ENCODE results near the gene ZNHIT3. TPM values are rescaled to one million over a fixed set of nuclear protein-coding genes. Genes with fewer than 3 reads are reported as not detected.

The ZNHIT3 gene
- total and polyA plus RNA-seq, 4 donors = 8.1 to 24.2 (median 19.1) TPM

DNA sequence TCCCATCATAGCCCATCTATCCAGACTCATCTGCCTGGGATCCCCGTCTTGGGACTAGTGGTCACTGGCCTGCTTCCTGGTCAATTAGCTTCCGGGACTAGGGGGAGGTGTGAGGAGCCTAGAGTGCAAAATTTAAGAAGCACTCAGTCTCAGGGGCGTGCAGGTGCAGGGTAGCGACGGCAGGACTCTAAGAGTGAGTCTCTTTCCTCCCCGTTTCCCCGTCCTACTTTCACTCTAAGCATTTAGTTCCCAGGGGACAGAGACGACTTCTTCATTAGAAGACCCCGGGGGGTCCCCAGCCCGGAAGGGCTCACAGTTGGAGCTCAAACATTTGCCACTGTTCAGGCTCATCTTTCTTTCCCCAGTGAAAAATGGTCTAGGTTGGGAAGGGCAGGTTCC, 677 bp upstream of the ZNHIT3 start:
- H3K4me3 ChIP-seq (ENCODE audit: low read depth in 1 of 3, low read length in 3 of 3) = peak overlapping the region; percentile 73 to 88 (median 84)
- H3K9me3 ChIP-seq (ENCODE audit: control insufficient read depth in 4 of 4, low read length in 3 of 4) = no peaks in the 10 kb centered on the region
- TF ChIP-seq FOXA1 (IDR thresholded peaks at IDR 0.05) = no peak
- no peak for TF ChIP-seq RXRA (IDR thresholded peaks at IDR 0.05)
- TF ChIP-seq, protein P1, sequence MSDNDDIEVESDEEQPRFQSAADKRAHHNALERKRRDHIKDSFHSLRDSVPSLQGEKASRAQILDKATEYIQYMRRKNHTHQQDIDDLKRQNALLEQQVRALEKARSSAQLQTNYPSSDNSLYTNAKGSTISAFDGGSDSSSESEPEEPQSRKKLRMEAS (IDR thresholded peaks at IDR 0.05) = no peak
- TF ChIP-seq, protein P2, sequence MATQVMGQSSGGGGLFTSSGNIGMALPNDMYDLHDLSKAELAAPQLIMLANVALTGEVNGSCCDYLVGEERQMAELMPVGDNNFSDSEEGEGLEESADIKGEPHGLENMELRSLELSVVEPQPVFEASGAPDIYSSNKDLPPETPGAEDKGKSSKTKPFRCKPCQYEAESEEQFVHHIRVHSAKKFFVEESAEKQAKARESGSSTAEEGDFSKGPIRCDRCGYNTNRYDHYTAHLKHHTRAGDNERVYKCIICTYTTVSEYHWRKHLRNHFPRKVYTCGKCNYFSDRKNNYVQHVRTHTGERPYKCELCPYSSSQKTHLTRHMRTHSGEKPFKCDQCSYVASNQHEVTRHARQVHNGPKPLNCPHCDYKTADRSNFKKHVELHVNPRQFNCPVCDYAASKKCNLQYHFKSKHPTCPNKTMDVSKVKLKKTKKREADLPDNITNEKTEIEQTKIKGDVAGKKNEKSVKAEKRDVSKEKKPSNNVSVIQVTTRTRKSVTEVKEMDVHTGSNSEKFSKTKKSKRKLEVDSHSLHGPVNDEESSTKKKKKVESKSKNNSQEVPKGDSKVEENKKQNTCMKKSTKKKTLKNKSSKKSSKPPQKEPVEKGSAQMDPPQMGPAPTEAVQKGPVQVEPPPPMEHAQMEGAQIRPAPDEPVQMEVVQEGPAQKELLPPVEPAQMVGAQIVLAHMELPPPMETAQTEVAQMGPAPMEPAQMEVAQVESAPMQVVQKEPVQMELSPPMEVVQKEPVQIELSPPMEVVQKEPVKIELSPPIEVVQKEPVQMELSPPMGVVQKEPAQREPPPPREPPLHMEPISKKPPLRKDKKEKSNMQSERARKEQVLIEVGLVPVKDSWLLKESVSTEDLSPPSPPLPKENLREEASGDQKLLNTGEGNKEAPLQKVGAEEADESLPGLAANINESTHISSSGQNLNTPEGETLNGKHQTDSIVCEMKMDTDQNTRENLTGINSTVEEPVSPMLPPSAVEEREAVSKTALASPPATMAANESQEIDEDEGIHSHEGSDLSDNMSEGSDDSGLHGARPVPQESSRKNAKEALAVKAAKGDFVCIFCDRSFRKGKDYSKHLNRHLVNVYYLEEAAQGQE (IDR thresholded peaks at IDR 0.05) = no peak
- TF ChIP-seq, protein P3, sequence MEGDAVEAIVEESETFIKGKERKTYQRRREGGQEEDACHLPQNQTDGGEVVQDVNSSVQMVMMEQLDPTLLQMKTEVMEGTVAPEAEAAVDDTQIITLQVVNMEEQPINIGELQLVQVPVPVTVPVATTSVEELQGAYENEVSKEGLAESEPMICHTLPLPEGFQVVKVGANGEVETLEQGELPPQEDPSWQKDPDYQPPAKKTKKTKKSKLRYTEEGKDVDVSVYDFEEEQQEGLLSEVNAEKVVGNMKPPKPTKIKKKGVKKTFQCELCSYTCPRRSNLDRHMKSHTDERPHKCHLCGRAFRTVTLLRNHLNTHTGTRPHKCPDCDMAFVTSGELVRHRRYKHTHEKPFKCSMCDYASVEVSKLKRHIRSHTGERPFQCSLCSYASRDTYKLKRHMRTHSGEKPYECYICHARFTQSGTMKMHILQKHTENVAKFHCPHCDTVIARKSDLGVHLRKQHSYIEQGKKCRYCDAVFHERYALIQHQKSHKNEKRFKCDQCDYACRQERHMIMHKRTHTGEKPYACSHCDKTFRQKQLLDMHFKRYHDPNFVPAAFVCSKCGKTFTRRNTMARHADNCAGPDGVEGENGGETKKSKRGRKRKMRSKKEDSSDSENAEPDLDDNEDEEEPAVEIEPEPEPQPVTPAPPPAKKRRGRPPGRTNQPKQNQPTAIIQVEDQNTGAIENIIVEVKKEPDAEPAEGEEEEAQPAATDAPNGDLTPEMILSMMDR (IDR thresholded peaks at IDR 0.05; ENCODE audit: low read depth, low read length, missing input control) = no peak
- TF ChIP-seq ATF3 (IDR thresholded peaks at IDR 0.05) = no peak
- no peak for TF ChIP-seq EGR1 (IDR thresholded peaks at IDR 0.05; ENCODE audit: low read depth in 2 of 2)
- no peak for TF ChIP-seq TAF1 (conservative IDR thresholded peaks at IDR 0.05)
- no peak for TF ChIP-seq HNF4A (conservative IDR thresholded peaks at IDR 0.05)
- TF ChIP-seq FOXA2 (IDR thresholded peaks at IDR 0.05) = no peak
- TF ChIP-seq, protein P4, sequence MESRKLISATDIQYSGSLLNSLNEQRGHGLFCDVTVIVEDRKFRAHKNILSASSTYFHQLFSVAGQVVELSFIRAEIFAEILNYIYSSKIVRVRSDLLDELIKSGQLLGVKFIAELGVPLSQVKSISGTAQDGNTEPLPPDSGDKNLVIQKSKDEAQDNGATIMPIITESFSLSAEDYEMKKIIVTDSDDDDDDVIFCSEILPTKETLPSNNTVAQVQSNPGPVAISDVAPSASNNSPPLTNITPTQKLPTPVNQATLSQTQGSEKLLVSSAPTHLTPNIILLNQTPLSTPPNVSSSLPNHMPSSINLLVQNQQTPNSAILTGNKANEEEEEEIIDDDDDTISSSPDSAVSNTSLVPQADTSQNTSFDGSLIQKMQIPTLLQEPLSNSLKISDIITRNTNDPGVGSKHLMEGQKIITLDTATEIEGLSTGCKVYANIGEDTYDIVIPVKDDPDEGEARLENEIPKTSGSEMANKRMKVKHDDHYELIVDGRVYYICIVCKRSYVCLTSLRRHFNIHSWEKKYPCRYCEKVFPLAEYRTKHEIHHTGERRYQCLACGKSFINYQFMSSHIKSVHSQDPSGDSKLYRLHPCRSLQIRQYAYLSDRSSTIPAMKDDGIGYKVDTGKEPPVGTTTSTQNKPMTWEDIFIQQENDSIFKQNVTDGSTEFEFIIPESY (IDR thresholded peaks at IDR 0.05) = no peak
- TF ChIP-seq JUND (IDR thresholded peaks at IDR 0.05) = no peak
- TF ChIP-seq GABPA (IDR thresholded peaks at IDR 0.05 in 1 of 2, conservative IDR thresholded peaks at IDR 0.05 in 1 of 2) = no peak
- TF ChIP-seq SP1 (IDR thresholded peaks at IDR 0.05) = no peak
- TF ChIP-seq RAD21 (IDR thresholded peaks at IDR 0.05) = no peak
- no peak for TF ChIP-seq NR2F2 (IDR thresholded peaks at IDR 0.05)
- no peaks in the 10 kb centered on the region for H3K27me3 ChIP-seq (ENCODE audit: control insufficient read depth in 4 of 4, insufficient read depth in 4 of 4, low read length in 3 of 4)
- H3K36me3 ChIP-seq (ENCODE audit: control insufficient read depth in 4 of 4, insufficient read depth in 3 of 4, low read depth in 1 of 4, low read length in 3 of 4) = no peaks in the 10 kb centered on the region
- H3K4me1 ChIP-seq (ENCODE audit: control insufficient read depth in 4 of 4, insufficient read depth in 4 of 4, low read length in 3 of 4) = peaks cover 9 to 35% (median 28%) of the 10 kb centered on the region in 4 donors
- H3K9ac ChIP-seq (ENCODE audit: low read depth in 1 of 2, low read length in 2 of 2) = no peak overlapping the region
- 45% methylated on average over 10 of the region's 10 CpGs for WGBS
- H3K27ac ChIP-seq (ENCODE audit: low read depth in 1 of 2, low read length in 2 of 2) = no peak overlapping the region
- no peak for DNase-seq (ENCODE audit: low spot score)

DNA sequence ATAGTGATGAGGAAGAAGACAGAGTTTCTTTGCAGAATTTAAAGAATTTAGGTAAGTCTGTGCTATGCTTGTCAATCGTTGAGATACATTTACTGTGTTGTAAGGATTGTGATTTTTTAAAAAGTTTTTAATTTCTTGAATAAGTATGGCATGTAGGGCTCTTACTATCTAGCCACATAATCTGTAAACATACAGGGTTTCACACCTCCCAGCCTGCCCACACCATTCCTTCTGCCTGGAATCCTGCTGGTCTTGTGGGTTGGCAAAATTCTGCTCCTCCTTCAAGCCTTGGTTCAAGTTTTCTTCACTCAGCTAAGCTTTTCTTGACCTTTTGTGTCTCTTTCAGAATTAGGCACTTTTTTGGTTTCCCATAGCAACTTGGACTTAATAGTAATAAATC, 7.5 kb downstream of the ZNHIT3 start:
- WGBS = 90% methylated on average over 1 of the region's 1 CpG
- peaks cover 2 to 57% (median 42%) of the 10 kb centered on the region in 4 donors for H3K36me3 ChIP-seq (ENCODE audit: control insufficient read depth in 4 of 4, insufficient read depth in 3 of 4, low read depth in 1 of 4, low read length in 3 of 4)
- peaks cover 0 to 14% (median 12%) of the 10 kb centered on the region in 4 donors for H3K4me1 ChIP-seq (ENCODE audit: control insufficient read depth in 4 of 4, insufficient read depth in 4 of 4, low read length in 3 of 4)
- DNase-seq (ENCODE audit: low spot score) = no peak
- no peak overlapping the region for H3K9ac ChIP-seq (ENCODE audit: low read depth in 1 of 2, low read length in 2 of 2)
- H3K27ac ChIP-seq (ENCODE audit: low read depth in 1 of 2, low read length in 2 of 2) = no peak overlapping the region
- H3K27me3 ChIP-seq (ENCODE audit: control insufficient read depth in 4 of 4, insufficient read depth in 4 of 4, low read length in 3 of 4) = no peaks in the 10 kb centered on the region
- H3K4me3 ChIP-seq (ENCODE audit: low read depth in 1 of 3, low read length in 3 of 3) = no peak overlapping the region
- H3K9me3 ChIP-seq (ENCODE audit: control insufficient read depth in 4 of 4, low read length in 3 of 4) = no peaks in the 10 kb centered on the region
- TF ChIP-seq RXRA (IDR thresholded peaks at IDR 0.05) = no peak
- TF ChIP-seq EGR1 (IDR thresholded peaks at IDR 0.05; ENCODE audit: low read depth in 2 of 2) = no peak
- TF ChIP-seq, protein P1 (IDR thresholded peaks at IDR 0.05) = no peak
- TF ChIP-seq GABPA (IDR thresholded peaks at IDR 0.05 in 1 of 2, conservative IDR thresholded peaks at IDR 0.05 in 1 of 2) = no peak
- no peak for TF ChIP-seq HNF4A (conservative IDR thresholded peaks at IDR 0.05)
- no peak for TF ChIP-seq RAD21 (IDR thresholded peaks at IDR 0.05)
- TF ChIP-seq ATF3 (IDR thresholded peaks at IDR 0.05) = no peak
- no peak for TF ChIP-seq YY1 (IDR thresholded peaks at IDR 0.05)
- no peak for TF ChIP-seq TAF1 (conservative IDR thresholded peaks at IDR 0.05)
- no peak for TF ChIP-seq FOXA1 (IDR thresholded peaks at IDR 0.05)
- no peak for TF ChIP-seq HNF4G (IDR thresholded peaks at IDR 0.05)
- TF ChIP-seq, protein P2 (IDR thresholded peaks at IDR 0.05) = no peak
